Activated effector memory CD4-positive, alpha-beta T cell treated with Interleukin-2 at 50 U/mL for 16 hours (primary cell): ENCODE data around the gene PTPRS.

Experiments
- DNase-seq: peaks from one replicate; pipeline ENCODE4 v3.0.0-alpha.2; 2020

Gene PTPRS

DNA sequence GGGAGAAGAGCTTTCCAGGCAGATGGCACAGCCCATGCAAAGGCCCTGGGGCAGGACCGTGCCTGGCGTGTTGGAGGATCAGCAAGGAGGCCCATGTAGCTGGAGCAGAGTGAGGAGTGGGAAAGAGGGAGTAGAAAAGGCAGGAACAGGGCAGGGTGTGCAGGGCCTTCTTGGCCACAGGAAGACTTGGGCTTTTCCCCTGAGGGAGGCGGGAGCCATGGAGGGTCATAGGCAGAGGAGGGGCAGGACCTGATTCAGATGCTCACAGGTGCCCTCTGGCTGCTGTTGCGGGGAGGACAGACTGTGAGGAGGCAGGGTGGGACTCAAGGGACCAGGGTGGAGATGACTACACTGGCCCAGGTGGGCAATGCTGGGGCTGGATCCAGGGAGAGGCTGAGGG is 13.8 kb upstream of the PTPRS start:
- no peak for DNase-seq

DNA sequence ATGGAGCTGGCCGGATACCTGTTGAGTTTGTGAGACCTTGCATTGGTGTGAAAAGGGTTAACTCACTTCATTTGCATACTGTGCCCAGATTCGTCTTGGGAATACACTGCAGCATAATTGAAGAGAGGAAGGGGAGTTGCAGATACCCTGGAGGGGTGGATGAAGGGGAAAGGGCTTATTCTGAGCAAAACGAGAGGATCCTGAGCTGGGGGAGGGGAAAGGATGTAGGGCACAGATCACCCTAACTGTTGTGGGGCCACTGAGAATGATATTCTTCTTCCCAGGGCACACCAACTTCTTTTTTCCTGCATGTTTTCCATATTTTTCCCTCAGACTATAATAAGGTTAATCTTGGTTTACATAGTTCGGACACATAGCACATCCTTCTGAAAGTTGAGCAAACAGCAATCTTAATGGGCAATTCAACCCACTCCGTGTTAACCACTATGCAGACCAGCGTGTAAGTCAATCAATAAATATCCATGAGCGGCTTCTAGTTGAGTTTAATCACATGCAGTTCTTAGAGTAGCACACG is 11.7 kb upstream of the PTPRS start:
- DNase-seq = no peak

DNA sequence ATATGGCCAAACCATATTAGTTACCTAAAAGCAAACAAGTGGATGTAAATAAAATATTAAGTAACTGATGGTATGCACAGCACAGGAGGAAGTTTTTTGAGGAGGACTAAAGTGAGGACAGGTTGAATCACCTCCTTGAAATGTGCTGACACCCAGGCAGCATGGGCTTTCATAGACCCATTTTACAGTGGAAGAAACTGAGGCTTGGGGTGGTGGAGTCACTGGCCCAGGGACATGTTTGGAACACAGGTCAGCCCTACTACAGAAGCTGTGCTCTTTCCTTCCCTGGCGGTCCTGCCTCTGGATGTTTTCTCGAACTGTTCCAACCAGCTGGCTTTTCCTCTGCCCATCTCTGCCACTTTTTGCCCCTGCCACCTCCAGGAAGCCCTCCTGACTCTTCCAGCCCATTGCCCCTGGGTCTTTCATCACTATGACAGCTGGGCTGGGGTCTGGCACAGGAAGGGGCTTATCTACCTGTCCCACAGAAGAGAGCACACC is 11.2 kb upstream of the PTPRS start:
- DNase-seq = no peak

DNA sequence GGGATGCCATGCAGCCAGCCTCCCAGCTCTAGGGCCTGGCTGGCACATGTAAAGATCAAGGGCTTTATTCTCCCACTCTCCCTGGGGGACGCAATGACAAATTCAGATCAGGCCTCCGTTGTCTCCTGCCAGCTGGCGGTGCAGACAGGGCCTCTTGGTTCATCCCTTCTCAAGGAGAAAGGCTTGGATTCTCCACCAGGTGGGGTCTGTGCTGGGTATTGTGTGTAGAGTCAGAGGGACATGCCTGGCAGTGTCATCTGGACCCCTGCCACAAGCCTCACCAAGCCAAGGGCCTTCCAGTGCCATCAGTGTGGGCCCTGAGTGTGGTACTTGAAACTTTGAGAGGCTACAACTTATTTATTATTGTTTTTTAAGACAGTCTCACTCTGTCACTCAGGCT is 8.4 kb upstream of the PTPRS start:
- DNase-seq = no peak

DNA sequence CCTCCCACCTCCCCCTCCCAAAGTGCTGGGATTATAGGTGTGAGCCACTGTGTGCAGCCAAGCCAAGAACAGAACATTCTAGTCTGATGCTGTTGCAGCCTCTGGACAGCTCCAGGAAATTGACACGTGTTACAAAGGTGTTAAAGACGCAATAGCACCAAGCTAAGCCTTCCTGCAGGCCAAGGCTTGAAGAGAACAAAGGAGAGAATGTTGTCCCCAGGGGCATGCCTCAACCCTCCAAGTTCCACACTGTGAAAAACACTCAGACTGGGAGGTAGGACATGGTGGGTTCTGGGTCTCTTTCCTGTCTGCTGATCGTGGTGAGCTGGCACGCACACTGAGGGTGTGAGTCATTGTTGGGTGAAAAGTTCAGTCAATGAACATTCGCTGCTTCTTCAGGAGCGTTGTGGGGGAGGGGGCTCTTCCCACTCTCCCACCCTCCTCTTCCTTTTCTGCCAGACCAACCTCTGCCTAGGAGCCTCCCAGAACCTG is 5.3 kb upstream of the PTPRS start:
- DNase-seq = no peak

GRCh38 chr19:5343848-5344247 is 3.2 kb upstream of the PTPRS start:
- no peak for DNase-seq

GRCh38 chr19:5342573-5343201 is 2.1 kb upstream of the PTPRS start:
- no peak for DNase-seq

- no peak for DNase-seq
Measured at GRCh38 chr19:5341981-5342380, 1.4 kb upstream of the PTPRS start.

- DNase-seq = no peak
Measured at GRCh38 chr19:5341448-5341820, 822 bp upstream of the PTPRS start.

- no peak for DNase-seq
Measured at GRCh38 chr19:5339950-5340636, 519 bp downstream of the PTPRS start.

DNA sequence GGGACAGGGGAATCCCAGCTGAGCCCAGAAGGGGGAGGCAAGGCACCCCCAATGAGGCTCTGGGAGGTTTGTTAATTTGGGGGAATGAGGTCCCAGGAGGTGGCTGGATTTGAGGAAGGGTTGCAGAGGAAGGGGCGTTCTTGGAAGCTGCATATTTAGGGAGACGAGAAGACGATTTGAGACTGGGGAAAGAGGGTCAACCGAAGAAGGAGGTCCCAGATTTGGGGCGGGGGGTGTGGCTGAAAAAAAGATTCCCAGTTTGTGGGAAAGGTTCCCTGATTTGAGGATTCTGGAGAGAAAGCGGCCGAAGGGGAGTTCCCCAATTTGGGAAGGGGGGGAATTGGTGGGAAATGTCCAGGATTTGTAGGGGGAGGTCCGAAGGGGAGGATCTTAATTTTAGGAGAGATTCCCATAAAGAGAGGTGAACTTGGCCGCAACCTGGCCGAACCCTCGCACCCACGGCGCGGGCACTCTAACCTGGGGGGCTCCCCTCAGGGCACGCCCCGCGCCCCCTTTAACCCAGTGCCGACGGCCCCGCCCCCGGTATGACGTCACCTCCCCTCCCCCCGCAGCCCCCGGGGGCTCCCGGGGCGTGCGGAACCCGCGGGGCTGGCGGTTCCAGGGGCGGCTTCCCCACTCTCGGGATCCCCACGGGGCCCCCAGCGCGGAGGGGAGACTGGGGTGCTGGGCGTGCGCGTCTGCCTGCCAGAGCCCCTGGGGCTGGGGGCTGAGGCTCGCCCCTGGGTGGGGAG is 1.2 kb downstream of the PTPRS start:
- DNase-seq = no peak

GRCh38 chr19:5338656-5339197 is 1.9 kb downstream of the PTPRS start:
- no peak for DNase-seq

DNA sequence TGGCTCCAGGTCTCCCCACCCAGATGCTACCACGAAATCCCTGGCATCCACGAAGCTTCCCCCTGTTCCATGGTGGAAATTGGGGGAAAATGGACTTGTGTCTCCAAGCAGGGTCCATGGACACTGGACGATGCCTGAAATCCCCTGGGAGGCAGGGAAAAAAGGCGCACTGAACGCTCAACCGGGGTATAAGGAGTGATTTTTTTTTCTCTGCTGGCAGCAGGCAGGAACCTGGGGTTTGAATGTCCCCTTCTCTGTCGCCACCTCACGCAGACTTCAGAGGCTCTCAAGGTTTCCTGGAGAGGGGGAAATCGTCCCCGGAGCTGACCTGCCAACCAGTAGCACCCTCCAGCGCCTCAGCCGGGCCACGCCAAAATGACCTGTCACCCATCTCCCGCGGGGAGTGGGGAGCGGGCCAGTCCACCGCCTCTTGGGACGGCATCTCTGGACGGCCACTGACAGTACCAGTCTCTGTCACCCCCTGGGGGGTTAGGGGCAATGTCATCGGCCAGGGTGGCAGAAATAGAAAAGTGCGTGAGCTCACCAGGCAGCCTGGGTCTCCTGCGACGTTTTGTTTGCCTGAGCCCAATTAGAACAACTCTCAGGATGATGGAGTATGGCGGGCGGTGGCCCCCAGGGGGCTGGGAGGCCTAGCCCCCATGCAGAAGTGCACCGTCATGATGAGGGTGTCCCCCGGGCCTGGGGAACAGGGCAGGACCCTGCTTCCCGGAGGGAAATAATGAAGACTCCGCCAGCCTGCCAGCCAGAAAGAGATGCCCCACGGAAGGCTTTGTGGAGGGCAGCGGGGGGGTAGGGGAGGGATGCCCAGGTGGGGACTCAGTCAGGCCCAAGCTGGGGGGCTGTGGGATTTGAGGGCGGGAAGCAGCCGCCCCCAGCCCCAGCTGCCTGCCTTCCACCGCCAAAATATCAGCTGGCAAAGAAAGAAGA is 2.6 kb downstream of the PTPRS start:
- no peak for DNase-seq

- DNase-seq = no peak
Measured at GRCh38 chr19:5337126-5337525, 3.5 kb downstream of the PTPRS start.

DNA sequence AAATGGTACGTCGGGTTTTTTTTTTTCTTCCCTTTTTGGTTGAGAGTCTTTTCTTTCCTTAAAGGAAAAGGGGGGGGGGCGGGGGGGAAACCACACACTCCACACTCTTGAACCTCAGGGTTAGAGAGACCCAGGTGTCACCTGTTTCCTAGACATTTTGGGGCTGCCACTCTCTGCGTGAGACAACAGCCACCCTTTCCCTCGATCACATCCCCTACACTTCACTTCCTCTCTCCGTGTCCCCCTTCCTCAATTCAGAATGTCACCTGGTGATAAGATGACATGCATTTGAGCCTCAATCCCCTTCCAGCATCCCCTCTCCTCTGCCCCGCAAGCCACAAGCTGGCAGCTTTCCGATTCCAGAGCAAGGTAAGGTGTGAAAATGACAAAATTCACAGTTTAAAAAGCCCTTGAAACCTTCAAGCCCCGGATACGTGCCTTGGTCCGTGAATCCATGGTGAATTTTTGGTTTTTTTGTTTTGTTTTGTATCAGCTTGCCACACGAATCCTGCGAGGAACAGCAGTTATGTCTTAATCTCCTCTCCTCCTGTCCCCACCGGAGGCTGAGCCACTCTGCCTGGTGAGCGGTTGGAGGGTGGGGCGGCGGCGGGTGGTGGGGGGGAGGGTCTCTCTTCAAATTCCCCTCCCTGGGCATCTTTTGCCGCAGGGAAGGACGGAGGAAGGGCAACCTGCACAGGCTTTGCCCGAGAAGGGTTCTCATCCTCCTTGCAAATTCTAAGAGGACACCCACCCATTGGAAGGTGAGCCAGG is 4.2 kb downstream of the PTPRS start:
- DNase-seq = no peak

DNA sequence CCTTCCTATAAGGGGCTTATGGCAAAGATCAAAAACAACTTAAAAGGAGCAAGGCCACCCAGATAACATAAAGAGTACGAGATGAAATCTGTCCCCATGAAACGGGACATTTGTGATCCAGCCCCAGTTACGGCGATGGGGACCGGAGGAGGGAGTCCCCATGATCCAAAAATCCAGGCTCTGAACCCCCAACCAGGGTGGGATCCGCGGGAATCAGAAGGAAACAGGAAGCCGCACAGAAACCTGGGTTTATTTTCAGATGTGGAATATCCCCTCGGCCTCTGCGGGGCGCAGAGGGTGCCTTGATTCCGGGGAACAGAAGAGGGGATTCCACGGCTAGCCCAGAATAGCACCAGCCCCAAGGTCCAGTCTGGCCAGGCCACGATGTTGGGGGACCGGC is 5.0 kb downstream of the PTPRS start:
- DNase-seq = no peak

GRCh38 chr19:5334824-5335500 is 5.7 kb downstream of the PTPRS start:
- DNase-seq = no peak

DNA sequence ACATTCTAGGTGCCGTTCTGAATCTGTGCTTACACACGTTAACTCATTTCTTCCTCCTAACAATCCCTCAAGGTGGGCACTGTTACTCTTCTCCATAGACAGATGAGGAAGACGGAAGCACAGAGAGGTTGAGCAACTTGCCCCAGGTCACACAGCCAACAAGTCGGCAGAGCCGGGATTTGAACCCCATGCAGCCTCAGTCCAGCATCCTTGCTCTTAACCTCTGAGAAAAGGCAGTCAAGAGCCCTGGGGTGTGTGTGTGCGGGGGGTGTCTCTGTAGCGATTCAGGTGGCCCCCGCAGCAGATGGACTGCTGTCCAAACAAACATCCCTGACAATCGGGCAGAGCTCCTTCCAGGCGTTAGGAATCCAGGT is 6.3 kb downstream of the PTPRS start:
- DNase-seq = no peak

- no peak for DNase-seq
Measured at GRCh38 chr19:5333581-5334365, 6.8 kb downstream of the PTPRS start.

GRCh38 chr19:5332501-5332900 is 8.1 kb downstream of the PTPRS start:
- no peak for DNase-seq
